Measurements from ENCODE around the gene PTPN1. TPM values are rescaled to one million over a fixed set of nuclear protein-coding genes. Genes with fewer than 3 reads are reported as not detected.

PTPN1 gene
- total and polyA plus RNA-seq, 2 experiments from 2014 or later, result 16.9 to 26.4 TPM

- H3K4me1 ChIP-seq (ENCODE audit: insufficient read depth), result peaks cover 25% of the 10 kb centered on the region; the same call in 1 of the 2 replicates
- no peak for ATAC-seq
- no peaks in the 10 kb centered on the region for H3K27me3 ChIP-seq (ENCODE audit: insufficient read depth)
- H3F3A ChIP-seq (replicated peaks; ENCODE audit: low read depth), result no peaks in the 10 kb centered on the region
- H3K36me3 ChIP-seq (ENCODE audit: insufficient read depth), result no peaks in the 10 kb centered on the region
- peaks cover 28% of the 10 kb centered on the region for H4K20me1 ChIP-seq (replicated peaks; ENCODE audit: insufficient read depth)
- Mint-ChIP-seq H3K4me3 (no peak overlapping the region), H3K27ac (0 out of 2 replicates have a peak overlapping the region, but pooled peaks have one; percentile 7), H3K9me3 (no peaks in the 10 kb centered on the region), H3K27me3 (ENCODE audit: insufficient read depth, low read depth, poor library complexity) (no peaks in the 10 kb centered on the region), H3K36me3 (ENCODE audit: low read depth) (no peaks in the 10 kb centered on the region), H3K4me1 (peaks cover 11% of the 10 kb centered on the region; the same call in 2 of the 3 replicates)
- no peaks in the 10 kb centered on the region for H3K9me2 ChIP-seq (ENCODE audit: insufficient read depth)
- H3K4me3 ChIP-seq, result no peak overlapping the region
- H2AFZ ChIP-seq, result no peak overlapping the region
- no peak overlapping the region for H3K4me2 ChIP-seq
- DNase-seq (ENCODE audit: low spot score), result no peak
- peaks cover 98% of the 10 kb centered on the region for H3K79me2 ChIP-seq (replicated peaks; ENCODE audit: insufficient read depth)
- no peak overlapping the region for H3K27ac ChIP-seq (ENCODE audit: low read depth)
- TF ChIP-seq ZNF114 (CRISPR knock-in tag; IDR thresholded peaks at IDR 0.05), result no peak
- TF ChIP-seq, protein P1, sequence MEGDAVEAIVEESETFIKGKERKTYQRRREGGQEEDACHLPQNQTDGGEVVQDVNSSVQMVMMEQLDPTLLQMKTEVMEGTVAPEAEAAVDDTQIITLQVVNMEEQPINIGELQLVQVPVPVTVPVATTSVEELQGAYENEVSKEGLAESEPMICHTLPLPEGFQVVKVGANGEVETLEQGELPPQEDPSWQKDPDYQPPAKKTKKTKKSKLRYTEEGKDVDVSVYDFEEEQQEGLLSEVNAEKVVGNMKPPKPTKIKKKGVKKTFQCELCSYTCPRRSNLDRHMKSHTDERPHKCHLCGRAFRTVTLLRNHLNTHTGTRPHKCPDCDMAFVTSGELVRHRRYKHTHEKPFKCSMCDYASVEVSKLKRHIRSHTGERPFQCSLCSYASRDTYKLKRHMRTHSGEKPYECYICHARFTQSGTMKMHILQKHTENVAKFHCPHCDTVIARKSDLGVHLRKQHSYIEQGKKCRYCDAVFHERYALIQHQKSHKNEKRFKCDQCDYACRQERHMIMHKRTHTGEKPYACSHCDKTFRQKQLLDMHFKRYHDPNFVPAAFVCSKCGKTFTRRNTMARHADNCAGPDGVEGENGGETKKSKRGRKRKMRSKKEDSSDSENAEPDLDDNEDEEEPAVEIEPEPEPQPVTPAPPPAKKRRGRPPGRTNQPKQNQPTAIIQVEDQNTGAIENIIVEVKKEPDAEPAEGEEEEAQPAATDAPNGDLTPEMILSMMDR (conservative IDR thresholded peaks at IDR 0.05; ENCODE audit: low read depth in 2 of 2), result no peak
- no peak for TF ChIP-seq ZNF331 (CRISPR knock-in tag; IDR thresholded peaks at IDR 0.05; ENCODE audit: low read depth)
- TF ChIP-seq STAT1 (IDR thresholded peaks at IDR 0.05; ENCODE audit: unreplicated experiment), result no peak
- TF ChIP-seq POLR2AphosphoS5 (IDR thresholded peaks at IDR 0.05; ENCODE audit: low read depth), result no peak
- TF ChIP-seq NANOG (IDR thresholded peaks at IDR 0.05; ENCODE audit: borderline replicate concordance), result no peak
- TF ChIP-seq, protein P2, sequence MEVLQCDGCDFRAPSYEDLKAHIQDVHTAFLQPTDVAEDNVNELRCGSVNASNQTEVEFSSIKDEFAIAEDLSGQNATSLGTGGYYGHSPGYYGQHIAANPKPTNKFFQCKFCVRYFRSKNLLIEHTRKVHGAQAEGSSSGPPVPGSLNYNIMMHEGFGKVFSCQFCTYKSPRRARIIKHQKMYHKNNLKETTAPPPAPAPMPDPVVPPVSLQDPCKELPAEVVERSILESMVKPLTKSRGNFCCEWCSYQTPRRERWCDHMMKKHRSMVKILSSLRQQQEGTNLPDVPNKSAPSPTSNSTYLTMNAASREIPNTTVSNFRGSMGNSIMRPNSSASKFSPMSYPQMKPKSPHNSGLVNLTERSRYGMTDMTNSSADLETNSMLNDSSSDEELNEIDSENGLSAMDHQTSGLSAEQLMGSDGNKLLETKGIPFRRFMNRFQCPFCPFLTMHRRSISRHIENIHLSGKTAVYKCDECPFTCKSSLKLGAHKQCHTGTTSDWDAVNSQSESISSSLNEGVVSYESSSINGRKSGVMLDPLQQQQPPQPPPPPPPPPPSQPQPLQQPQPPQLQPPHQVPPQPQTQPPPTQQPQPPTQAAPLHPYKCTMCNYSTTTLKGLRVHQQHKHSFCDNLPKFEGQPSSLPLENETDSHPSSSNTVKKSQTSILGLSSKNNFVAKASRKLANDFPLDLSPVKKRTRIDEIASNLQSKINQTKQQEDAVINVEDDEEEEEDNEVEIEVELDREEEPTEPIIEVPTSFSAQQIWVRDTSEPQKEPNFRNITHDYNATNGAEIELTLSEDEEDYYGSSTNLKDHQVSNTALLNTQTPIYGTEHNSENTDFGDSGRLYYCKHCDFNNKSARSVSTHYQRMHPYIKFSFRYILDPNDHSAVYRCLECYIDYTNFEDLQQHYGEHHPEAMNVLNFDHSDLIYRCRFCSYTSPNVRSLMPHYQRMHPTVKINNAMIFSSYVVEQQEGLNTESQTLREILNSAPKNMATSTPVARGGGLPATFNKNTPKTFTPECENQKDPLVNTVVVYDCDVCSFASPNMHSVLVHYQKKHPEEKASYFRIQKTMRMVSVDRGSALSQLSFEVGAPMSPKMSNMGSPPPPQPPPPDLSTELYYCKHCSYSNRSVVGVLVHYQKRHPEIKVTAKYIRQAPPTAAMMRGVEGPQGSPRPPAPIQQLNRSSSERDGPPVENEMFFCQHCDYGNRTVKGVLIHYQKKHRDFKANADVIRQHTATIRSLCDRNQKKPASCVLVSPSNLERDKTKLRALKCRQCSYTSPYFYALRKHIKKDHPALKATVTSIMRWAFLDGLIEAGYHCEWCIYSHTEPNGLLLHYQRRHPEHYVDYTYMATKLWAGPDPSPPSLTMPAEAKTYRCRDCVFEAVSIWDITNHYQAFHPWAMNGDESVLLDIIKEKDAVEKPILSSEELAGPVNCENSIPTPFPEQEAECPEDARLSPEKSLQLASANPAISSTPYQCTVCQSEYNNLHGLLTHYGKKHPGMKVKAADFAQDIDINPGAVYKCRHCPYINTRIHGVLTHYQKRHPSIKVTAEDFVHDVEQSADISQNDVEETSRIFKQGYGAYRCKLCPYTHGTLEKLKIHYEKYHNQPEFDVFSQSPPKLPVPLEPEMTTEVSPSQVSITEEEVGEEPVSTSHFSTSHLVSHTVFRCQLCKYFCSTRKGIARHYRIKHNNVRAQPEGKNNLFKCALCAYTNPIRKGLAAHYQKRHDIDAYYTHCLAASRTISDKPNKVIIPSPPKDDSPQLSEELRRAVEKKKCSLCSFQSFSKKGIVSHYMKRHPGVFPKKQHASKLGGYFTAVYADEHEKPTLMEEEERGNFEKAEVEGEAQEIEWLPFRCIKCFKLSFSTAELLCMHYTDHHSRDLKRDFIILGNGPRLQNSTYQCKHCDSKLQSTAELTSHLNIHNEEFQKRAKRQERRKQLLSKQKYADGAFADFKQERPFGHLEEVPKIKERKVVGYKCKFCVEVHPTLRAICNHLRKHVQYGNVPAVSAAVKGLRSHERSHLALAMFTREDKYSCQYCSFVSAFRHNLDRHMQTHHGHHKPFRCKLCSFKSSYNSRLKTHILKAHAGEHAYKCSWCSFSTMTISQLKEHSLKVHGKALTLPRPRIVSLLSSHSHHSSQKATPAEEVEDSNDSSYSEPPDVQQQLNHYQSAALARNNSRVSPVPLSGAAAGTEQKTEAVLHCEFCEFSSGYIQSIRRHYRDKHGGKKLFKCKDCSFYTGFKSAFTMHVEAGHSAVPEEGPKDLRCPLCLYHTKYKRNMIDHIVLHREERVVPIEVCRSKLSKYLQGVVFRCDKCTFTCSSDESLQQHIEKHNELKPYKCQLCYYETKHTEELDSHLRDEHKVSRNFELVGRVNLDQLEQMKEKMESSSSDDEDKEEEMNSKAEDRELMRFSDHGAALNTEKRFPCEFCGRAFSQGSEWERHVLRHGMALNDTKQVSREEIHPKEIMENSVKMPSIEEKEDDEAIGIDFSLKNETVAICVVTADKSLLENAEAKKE (CRISPR knock-in tag; IDR thresholded peaks at IDR 0.05), result no peak
- TF ChIP-seq EZH2phosphoT487 (IDR thresholded peaks at IDR 0.05; ENCODE audit: unreplicated experiment), result no peak
- TF ChIP-seq JUNB (IDR thresholded peaks at IDR 0.05; ENCODE audit: unreplicated experiment), result no peak
- no peak for TF ChIP-seq CREB1 (CRISPR knock-in tag; IDR thresholded peaks at IDR 0.05; ENCODE audit: low read depth)
Measured at GRCh38 chr20:50523552-50524167, 13.5 kb downstream of the PTPN1 start.

All from GM23338 (cell line).